ENCODE measurements around the gene ARPC1B. TPM values are rescaled to one million over a fixed set of nuclear protein-coding genes. Genes with fewer than 3 reads are reported as not detected.
"Not testable (repeated sequence)": the region's sequence is repeated elsewhere in the genome, so short reads cannot be mapped to it uniquely, and the experiment has no call there.

Gene ARPC1B
- 10 to 100 TPM in 11 of 12 donors, not detected in 1; 26.8 to 69.4 (median 38.6) TPM for polyA plus RNA-seq (ENCODE audit: insufficient read length in 12 of 12)
- long read RNA-seq, donor 1, transcript ARPC1B-201 (10 exons, 1,564 nt): major isoform, 18 of 303 reads
- long read RNA-seq, donor 1, partial matches to known transcripts: 277 of 303 reads
- long read RNA-seq, donor 1, other reads (novel, unspliced or antisense): 0 of 303 reads
- long read RNA-seq, donor 2, transcript ARPC1B-201 (10 exons, 1,564 nt): major isoform, 18 of 205 reads
- long read RNA-seq, donor 2, partial matches to known transcripts: 127 of 205 reads
- long read RNA-seq, donor 2, other reads (novel, unspliced or antisense): 59 of 205 reads
- long read RNA-seq, donor 3, transcript ARPC1B-201 (10 exons, 1,564 nt): major isoform, 9 of 72 reads
- long read RNA-seq, donor 3, partial matches to known transcripts: 34 of 72 reads
- long read RNA-seq, donor 3, other reads (novel, unspliced or antisense): 26 of 72 reads
- long read RNA-seq, donor 4, transcript ARPC1B-201 (10 exons, 1,564 nt): major isoform, 7 of 41 reads
- long read RNA-seq, donor 4, partial matches to known transcripts: 32 of 41 reads
- long read RNA-seq, donor 4, other reads (novel, unspliced or antisense): 0 of 41 reads
- long read RNA-seq, donor 5, transcript ARPC1B-201 (10 exons, 1,564 nt): major isoform, 16 of 25 reads
- long read RNA-seq, donor 5, partial matches to known transcripts: 7 of 25 reads
- long read RNA-seq, donor 5, other reads (novel, unspliced or antisense): 0 of 25 reads
- long read RNA-seq, donor 6, transcript ARPC1B-201 (10 exons, 1,564 nt): major isoform, 8 of 9 reads
- long read RNA-seq, donor 6, partial matches to known transcripts: 0 of 9 reads
- long read RNA-seq, donor 6, other reads (novel, unspliced or antisense): 0 of 9 reads
- long read RNA-seq, donor 7, transcript ARPC1B-201 (10 exons, 1,564 nt): major isoform, 8 of 52 reads
- long read RNA-seq, donor 7, partial matches to known transcripts: 20 of 52 reads
- long read RNA-seq, donor 7, other reads (novel, unspliced or antisense): 22 of 52 reads
- long read RNA-seq, donor 8, transcript ARPC1B-201 (10 exons, 1,564 nt): major isoform, 11 of 118 reads
- long read RNA-seq, donor 8, partial matches to known transcripts: 54 of 118 reads
- long read RNA-seq, donor 8, other reads (novel, unspliced or antisense): 52 of 118 reads
- long read RNA-seq, donor 9, transcript ARPC1B-201 (10 exons, 1,564 nt): major isoform, 7 of 137 reads
- long read RNA-seq, donor 9, partial matches to known transcripts: 116 of 137 reads
- long read RNA-seq, donor 9, other reads (novel, unspliced or antisense): 8 of 137 reads
- long read RNA-seq, donor 10, transcript ARPC1B-201 (10 exons, 1,564 nt): major isoform, 10 of 153 reads
- long read RNA-seq, donor 10, partial matches to known transcripts: 86 of 153 reads
- long read RNA-seq, donor 10, other reads (novel, unspliced or antisense): 56 of 153 reads
- long read RNA-seq, donor 11, transcript ARPC1B-201 (10 exons, 1,564 nt): major isoform, 21 of 33 reads
- long read RNA-seq, donor 11, partial matches to known transcripts: 8 of 33 reads
- long read RNA-seq, donor 11, other reads (novel, unspliced or antisense): 0 of 33 reads

DNA sequence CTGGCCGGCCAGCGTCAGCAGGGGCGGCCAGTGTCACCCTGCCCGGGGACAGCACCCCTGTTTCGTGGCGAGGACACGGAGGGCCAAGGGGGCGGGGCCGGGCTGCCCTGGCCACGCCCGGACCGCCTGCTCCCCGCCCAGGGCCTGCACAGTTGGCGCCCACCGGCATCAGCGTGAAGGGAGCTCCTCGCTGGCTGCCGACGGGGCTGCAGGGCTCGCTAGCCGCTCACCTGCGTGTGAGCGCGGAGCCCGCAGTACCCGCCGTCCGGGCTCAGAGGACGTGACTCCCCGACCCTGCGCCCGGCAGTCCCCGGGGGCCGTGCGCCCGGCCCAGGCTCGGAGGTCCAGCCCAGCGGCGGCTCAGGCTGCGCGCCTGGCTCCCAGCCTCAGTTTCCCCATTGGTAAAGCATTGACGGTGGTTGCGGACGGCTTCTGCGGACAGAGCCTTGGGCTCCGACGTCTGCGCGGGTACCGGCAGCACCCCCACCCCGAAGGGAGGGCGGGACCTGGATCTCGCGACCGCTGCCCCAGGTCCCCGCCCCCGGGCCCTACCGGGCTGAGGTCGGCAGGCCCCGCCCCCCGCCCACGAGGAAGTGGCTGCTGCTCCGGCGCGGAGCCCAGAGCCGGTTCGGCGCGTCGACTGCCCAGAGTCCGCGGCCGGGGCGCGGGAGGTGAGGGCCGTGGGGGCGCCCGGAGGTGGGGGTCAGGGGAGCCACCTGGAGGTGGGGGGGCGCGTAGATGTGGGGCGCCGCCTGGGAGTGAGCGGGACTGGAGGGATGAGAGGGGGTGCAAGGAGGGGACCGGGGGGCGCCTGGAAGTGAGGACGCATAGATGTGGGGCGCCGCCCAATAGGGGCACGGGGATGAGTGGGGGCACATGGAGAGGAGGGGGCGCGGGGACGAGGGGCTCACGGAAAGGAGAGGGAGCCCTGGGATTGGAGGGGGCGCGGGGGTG is at the start of gene ARPC1B:
ARPC1B (plus strand) TSS at position 620 of the 954 bp plus-strand sequence. CDS start 10,985 bp downstream, outside the sequence.
- DNase-seq: no peak

DNA sequence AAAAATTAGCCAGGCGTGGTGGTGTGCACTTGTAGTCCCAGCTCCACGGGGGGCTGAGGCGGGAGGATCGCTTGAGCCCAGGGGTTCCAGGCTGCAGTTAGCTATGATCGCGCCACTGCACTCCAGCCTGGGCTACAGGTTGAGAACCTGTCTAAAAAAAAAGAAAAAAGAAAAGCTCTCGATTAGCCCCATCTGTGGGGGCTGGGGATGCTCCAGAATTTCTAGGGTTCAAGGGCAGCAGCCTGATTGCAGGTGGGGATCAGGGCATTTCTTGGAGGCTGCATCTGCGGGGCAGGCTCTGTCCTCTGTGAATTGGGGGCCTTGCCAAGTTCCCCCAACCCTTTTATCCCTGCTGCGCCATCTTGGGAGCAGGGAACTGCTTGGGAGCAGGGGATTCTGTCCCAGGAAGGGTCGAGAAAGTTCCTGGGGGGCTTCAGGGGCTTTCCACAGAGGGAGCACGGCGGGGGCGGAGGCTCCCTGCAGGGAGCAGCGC is 49.5 kb upstream of the ARPC1B start:
- no peak for DNase-seq

DNA sequence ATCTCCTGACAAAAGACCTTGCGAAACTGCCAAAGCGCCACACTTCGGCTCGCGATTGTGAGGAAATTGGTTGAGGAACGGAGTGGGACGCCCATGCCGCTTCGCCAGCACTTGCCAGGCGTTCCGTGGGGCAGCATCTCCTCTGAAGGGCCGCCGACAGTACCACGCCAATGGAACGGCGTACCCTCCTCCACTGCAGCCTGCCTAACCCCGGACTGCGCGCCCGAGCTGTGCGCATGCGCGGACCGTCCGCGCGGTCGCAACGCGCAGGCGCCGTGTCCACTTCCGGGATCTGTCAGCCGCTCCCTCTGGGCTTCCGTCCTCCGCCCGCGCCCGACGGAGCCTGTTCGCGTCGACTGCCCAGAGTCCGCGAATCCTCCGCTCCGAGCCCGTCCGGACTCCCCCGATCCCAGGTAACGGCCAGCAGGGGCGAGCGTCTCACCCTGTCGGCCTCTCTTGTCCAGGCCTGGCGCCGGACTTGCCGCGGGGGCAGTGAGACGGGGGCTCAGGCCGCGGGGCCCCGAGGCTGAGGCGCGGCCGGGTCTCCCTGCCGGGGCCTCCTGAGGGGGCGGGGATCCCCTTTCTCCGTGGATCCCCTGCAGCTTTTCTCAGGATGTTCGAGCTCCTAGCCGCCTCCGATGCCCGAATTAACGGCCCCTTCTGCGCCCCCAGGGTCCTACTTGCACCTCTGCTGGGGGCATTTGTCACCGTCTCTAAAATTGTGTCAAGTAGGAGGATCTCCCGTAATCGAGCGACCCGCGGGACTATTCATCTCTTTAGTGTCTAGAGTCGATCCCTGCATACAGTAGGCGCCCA is 48.7 kb upstream of the ARPC1B start, which contains the start of gene ARPC1A:
ARPC1A (plus strand) TSS at position 307 of the 816 bp plus-strand sequence. CDS start 7,456 bp downstream, outside the sequence.
- peak; percentile 97 for DNase-seq

DNA sequence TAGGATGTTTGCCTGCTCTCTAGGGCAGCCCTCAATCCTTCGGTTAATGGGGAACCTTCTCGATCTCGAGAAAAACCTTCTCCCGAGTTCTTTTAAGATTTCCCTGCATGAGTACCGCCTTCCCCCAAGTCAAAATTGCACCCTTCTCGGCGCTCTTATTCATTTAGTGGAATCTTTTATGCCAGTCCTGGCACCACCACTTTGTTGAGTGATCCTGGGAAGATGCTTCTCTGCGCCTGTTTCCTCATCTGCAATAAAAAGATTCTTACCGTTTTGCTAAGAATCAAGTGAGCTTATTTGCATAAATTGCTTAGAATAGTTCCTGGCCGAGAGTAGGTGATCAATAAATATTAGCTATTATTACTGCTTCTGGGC is 48.1 kb upstream of the ARPC1B start:
- DNase-seq: peak; percentile 2

DNA sequence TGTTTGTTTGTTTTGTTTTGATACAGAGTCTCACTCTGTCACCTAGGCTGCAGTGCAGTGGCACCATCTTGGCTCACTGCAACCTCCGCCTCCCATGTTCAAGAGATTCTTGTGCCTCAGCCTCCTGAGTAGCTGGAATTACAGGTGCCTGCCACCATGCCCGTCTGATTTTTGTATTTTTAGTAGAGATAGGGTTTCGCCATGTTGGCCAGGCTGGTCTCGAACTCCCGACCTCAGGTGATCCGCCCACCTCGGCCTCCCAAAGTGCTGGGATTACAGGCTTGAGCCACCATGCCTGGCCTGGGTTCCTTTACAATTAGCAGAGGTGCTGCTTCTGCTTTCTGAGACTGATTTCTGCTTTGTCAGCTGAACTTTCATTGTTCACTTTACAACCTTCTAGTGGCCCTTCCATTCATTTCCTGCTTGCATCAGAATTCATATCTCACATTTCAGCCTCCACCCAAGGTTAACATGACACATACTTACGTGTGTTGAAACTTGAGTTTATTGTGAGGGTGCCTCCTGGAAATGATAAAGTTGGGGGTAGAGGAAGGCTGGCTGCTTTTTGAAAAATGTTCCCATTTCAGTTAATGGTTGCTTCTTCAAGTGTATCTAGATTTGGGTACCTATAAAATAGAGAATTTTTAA is 44.1 kb upstream of the ARPC1B start:
- not testable (repeated sequence) for DNase-seq

DNA sequence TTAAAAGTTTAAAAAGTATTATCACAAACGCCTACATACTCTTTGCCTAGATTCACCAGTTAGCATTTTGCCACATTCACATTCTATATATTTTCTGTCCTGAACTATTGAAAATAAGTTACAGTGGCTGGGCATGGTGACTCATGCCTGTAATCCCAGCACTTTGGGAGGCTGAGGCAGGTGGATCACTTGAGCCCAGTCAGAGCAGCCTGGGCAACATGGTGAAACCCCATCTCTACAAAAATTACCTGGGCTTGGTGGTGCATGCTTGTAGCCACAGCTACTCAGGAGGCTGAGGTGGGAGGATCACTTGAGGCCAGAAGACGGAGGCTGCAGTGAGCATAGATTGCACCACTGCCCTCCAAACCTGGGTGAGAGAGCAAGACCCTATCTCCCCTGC is 43.5 kb upstream of the ARPC1B start:
- no peak for DNase-seq

DNA sequence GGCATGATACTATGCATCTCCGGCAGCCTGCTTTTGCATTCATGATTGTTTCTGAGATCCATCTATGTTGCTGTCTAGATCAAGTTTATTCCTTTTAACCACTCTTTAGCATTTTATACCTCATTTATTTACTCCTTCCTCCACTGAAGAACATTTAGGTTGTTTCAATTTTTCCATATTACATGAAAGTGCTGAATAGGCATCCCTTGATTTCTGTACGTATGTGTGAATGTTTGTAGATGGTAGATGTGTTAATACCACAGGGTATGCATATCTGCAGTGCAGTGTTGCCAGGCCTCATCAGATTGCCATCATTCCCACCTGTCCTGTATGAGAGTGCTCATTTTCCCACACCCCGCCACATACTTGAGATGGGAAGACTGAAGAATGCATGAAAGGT is 34.9 kb upstream of the ARPC1B start:
- no peak for DNase-seq

DNA sequence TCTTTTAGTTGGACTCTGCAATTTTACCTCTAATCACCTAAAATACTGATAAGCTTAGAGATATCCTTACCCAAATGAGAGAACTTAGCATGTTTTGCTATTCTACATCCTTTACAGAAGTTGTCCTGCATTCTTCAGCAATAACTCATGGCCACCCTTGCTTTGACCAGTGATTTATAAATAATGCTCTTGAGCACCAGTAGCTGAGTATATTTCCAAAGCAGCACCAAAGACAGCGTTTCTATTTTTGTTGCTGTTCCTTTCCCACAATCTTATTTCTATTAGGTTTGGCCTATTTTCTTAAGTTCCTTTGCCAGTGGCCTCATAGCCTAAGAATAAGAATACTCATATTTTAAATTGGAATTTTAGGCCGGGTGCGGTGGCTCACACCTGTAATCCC is 33.9 kb upstream of the ARPC1B start:
- no peak for DNase-seq

DNA sequence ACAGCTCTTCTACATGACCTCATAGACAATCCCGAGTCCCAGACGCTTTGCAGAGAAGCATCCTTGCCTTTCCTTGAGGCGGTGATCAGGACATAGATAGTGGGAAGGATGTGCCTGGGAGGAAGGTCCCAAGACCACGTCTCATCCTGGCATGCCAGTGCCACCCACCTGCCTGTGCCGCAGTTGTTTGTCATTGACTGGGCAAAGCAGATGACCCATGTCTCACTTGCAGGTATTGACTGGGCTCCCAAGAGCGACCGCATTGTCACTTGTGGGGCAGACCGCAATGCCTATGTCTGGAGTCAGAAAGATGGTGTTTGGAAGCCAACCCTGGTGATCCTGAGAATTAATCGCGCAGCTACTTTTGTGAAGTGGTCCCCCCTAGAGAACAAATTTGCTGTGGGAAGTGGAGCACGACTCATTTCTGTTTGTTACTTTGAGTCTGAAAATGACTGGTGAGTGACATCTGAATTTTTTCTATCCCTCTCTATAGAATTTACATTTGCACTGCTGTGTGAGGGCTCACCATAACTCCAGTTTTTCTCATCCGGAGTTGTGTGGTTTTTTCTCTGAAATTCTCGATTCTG is 30.4 kb upstream of the ARPC1B start:
- no peak for DNase-seq

DNA sequence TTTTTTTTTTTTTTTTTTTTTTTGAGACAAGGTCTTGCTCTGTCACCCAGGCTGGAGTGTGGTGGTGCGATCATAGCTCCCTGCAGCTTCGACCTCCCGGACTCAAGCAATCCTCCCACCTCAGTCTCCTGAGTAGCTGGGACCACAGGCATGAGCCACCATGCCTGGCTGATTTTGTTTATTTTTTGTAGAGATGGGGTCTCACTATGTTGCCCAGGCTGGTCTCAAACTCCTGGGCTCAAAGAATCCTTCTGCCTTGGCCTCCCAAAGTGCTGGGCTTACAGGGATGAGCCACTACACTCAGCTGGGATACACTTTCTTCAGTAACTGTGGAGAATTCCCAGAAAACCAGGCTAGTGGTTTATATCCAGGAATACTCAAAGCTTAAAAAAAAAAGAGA is 23.9 kb upstream of the ARPC1B start:
- DNase-seq: not testable (repeated sequence)

DNA sequence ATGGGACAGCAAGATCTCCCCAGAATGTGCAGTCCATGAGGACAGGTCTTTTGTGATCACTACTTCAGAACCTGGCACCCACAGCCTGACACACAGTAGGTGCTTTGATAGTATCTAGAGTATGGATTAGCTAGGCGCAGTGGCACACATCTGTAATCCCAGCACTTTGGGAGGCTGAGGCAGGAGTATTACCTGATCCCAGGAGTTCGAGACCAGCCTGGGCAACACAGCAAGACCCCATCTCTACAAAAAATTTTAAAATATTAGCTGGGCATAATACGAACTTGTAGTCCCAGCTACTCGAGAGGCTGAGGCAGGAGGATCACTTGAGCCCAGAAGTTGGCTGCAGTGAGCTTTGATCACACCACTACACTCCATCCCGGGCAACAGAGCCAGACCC is 22.3 kb upstream of the ARPC1B start:
- DNase-seq: no peak

DNA sequence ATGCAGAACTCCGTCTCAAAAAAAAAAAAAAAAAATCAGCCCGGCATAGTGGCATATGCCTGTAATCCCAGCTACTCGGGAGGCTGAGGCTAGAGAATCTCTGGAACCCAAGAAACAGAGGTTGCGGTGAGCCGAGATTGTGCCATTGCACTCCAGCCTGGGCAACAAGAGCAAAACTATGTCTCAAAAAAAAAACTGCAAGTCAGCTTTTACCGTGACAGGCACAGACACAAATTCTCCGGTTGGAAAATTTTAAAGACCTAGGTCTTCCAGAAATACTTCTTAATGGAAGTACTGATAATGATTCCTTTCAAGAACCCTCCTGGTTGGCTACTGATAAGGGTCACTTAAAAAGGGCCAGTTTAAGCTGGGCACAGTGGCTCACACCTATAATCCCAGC is 19.4 kb upstream of the ARPC1B start:
- no peak for DNase-seq

DNA sequence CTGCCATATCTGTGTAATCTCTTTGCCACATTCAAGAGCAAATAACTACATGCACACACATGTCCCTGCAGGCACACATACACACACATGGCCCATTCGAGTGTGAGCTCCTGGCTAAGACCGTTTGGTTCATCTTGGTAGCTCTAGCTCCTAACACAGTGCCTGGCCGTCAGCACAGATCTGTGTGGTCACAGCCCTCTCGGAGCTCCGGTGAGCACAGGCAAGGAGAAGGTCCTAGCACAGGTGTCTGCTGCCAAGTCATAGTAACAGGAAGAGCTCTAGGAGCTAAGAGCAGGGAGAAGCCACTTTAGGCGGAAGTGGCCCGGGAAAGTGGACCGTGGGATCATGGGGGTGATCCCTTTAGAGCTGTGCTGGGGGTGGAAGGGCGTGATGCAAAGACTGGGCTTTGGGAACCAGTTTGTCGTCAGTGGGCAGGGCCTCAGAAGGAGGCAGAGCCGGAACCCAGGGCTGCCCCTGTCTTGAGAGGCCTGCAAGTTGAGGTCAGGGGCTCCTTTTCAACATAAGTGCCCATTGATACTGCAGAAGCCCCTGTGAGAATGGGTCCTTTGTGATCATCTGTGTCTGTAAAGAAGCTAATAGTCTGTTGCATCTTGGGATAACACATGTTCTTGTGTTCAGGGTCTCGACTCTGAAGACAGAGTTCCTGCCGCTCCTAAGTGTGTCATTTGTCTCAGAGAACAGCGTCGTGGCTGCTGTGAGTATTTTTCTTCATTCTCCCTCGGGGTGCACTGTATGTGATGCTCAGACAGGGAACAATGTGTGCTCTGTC is 16.6 kb upstream of the ARPC1B start:
- no peak for DNase-seq

DNA sequence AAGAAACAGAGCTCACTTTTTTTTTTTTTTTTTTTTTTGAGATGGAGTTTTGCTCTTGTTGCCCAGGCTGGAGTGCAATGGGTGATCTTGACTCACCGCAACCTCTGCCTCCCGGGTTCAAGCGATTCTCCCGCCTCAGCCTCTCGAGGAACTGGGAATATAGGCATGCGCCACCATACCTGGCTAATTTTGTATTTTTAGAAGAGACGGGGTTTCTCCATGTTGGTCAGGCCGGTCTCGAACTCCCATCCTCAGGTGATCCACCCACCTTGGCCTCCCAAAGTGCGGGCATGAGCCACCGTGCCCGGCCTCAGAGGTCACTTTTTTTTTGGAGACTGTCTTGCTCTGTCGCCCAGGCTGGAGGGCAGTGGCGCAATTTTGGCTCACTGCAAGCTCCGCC is 16.0 kb upstream of the ARPC1B start:
- not testable (repeated sequence) for DNase-seq

- no peak for DNase-seq
Observed at GRCh38 chr7:99359465-99360154, 14.9 kb upstream of the ARPC1B start.

GRCh38 chr7:99362801-99363200 is 11.7 kb upstream of the ARPC1B start:
- no peak for DNase-seq

Data from muscle of arm (tissue), 14 donors.